ENCODE data around the gene KIAA0930.
"Not testable (repeated sequence)": the region's sequence is repeated elsewhere in the genome, so short reads cannot be mapped to it uniquely, and the experiment has no call there.

Gene KIAA0930

GRCh38 chr22:45200860-45201511 lies 39.7 kb downstream of the KIAA0930 start:
- DNase-seq (ENCODE audit: low spot score) = no peak

DNA sequence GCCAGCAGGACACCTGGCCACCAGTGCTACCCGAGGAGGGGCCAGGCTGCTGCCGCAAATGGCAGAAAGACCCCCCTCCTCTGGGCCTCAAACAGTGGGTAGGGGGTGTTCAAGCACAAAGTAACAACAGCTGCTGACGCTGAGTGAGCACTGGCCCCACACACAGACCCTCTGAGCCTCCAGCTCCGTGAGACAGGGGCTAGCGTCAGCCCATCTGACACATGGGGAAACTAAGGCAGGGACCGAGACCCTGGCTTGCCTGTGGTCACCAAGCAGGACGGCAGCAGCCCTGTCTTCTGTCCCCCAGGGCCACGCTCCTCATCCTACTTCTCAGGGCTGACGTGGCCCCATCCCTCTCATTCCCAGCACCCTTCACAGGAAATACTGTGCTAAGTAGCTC lies 40.5 kb downstream of the KIAA0930 start:
- no peak for DNase-seq (ENCODE audit: low spot score)

GRCh38 chr22:45199723-45200122 lies 41.0 kb downstream of the KIAA0930 start:
- no peak for DNase-seq (ENCODE audit: low spot score)

GRCh38 chr22:45198463-45198795 lies 42.3 kb downstream of the KIAA0930 start:
- DNase-seq (ENCODE audit: low spot score) = no peak

- no peak for DNase-seq (ENCODE audit: low spot score)
Observed at GRCh38 chr22:45197606-45198462, 42.9 kb downstream of the KIAA0930 start.

DNA sequence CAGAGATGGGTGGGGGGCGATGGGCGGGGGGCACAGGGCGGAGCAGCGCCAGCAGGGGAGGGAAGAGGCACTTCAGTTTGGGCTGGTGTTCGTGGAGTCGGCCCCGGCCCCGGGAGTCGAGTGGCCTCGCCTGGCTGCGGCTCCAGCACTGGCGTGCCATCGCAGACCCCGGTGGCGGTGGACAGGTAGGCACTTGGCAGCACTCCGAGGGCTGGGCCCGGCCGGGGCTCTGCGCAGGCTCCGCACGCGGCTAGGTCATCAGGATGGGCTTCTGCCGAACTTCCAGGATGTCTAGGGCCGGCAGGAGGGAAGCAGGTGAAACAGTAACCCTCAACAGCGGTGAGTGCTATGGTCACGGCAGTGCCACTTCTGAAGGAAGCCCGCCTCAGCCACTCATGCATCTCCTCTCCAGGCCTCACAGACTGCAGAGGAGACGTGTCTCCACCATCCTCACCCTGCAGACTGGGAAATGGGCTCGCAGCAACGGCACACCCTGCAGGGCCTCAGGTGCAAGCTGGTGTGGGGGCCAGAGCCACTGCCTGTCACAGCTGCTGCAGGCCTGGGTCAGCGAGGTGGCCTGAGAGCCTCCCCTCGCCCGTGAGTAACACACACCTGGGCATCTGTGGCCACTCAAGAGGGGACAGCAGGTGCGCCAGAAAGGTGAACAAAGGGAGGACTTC lies 43.6 kb downstream of the KIAA0930 start:
- DNase-seq (ENCODE audit: low spot score) = no peak

DNA sequence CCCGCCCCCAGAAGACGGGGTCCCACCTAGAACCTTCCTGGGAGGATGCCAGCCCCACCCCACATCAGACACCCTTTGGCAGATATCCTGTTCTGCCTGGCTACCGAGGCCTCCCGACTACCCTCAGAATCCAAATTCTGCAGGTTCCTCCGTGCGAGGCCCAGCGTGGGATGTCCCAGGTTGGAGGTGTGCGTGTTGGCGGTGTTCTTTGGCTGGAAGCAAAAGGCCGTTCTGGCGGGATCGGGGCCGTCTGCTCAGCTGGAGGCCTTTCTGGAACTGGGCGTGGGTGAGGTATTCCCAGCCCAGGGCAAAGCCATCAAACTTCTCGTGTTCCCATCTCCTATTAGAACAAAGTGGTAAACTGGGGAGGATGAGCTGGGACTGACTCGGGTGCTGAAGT lies 44.4 kb downstream of the KIAA0930 start:
- no peak for DNase-seq (ENCODE audit: low spot score)

- DNase-seq (ENCODE audit: low spot score) = no peak
Observed at GRCh38 chr22:45195616-45196015, 45.1 kb downstream of the KIAA0930 start.

GRCh38 chr22:45194686-45195085 lies 46.0 kb downstream of the KIAA0930 start:
- DNase-seq (ENCODE audit: low spot score) = no peak

DNA sequence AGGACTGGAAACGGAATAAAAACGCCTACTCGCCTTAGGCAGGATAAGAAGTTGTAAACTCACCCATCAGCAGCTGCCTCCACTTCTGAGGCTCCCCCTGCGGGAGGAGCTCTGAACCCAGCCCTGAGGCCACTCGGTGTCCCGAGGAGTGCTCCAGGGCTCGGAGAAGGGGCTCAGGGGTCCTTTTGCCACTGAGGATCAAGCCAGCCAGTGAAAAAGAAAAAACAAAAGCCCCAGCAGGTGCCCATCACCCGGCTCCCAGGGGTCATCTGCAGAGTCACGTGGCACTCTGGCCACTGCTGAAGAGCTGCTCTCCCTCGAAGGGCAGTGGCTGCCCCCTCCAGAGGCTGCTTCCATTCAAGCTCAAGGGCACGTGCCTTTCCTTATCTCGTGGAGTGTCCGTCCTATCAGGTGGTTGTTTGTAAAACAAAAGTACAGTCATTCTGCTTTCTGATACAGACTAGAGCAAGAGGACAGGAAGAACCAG lies 48.0 kb downstream of the KIAA0930 start:
- DNase-seq (ENCODE audit: low spot score) = no peak

GRCh38 chr22:45191746-45192145 lies 48.9 kb downstream of the KIAA0930 start:
- DNase-seq (ENCODE audit: low spot score) = not testable (repeated sequence)

- DNase-seq (ENCODE audit: low spot score) = no peak
Observed at GRCh38 chr22:45190202-45190872, 50.4 kb downstream of the KIAA0930 start.

GRCh38 chr22:45188779-45189178 lies 51.9 kb downstream of the KIAA0930 start:
- no peak for DNase-seq (ENCODE audit: low spot score)

- DNase-seq (ENCODE audit: low spot score) = no peak
Observed at GRCh38 chr22:45187891-45188290, 52.8 kb downstream of the KIAA0930 start.

DNA sequence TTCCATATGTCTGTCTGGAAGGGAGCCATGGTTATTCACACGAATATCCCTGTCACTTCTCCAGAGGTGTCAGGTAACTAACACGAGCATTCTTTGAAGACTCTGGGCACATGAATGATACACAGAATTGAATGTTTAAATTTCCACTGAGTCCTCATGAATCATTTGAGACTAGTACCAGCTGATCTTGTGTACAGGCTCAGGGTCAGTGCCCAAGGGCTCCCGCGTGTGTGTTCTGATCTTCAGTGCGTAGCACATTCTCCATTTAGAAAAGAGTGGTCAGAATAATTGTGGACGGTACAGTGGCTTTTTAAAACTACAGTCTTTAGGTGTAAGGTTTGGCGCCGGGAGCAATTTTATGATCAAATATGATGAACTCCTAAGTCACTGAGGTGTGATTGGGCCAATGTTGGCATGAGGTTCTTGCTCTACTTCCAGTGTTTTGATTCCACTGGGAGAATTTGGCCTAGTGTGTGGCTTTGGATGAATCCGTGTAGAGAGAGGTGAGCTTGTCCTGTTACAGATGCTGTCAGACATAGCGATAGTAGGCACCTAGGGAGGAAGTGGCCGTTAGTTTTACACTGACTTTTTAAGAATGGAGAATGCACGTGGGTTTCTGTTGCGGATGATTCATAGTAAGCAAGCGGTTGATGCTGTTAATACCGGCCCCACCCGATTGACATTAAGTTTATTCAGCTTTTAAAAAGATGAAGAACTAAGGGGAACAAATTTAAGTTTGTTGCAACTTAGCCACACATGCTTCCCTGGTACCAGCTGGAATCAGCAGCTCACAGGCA lies 54.8 kb downstream of the KIAA0930 start:
- no peak for DNase-seq (ENCODE audit: low spot score)

GRCh38 chr22:45183974-45184373 lies 56.7 kb downstream of the KIAA0930 start:
- no peak for DNase-seq (ENCODE audit: low spot score)

DNA sequence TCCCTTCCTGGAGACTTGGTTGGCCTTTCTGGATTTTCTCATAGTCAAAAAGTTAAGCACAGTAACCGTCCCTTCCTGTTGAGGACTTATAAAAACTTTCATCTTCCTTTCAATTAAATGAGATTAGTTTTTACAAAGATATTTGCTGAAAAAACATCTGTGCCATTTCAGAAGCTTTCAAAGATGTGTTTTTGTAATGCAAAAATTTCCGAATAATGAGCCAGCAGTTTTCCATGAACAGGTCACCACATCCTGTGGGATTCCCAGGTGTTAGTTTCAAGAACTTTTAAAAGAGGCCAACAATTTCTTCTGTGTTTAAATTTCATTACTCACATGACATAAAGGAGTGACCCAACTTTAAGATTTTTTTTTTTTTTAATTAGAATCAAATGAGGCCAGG lies 58.9 kb downstream of the KIAA0930 start:
- DNase-seq (ENCODE audit: low spot score) = no peak

- no peak for DNase-seq (ENCODE audit: low spot score)
Observed at GRCh38 chr22:45181240-45181639, 59.5 kb downstream of the KIAA0930 start.

DNA sequence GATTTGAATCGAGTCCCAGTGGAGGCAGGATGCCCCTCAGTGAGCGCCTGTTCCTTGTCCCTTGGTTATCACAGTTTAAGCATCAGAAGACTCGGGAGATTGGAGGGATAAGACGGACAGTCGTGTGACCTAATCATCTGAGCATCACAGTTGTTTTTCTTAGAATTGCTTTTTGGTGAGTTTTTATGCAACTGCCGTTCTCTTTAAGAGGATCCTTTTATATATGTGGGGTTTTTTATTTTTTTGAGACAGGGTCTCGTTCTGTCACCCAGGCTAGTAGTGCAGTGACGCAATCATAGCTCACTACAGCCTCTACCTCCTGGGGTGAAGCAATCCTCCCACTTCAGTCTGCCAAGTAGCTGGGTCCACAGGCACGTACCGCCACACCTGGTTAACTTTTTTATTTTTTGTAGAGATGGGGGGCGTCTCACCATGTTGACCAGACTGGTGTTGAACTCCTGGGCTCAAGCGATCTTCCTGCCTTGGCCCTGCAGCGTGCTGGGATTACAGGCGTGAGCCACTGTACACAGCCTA lies 60.5 kb downstream of the KIAA0930 start:
- DNase-seq (ENCODE audit: low spot score) = no peak

- DNase-seq (ENCODE audit: low spot score) = no peak
Observed at GRCh38 chr22:45179276-45180049, 61.2 kb downstream of the KIAA0930 start.

Measured in HuH-7.5 (cell line).